ENCODE data around the gene HOOK2. TPM values are rescaled to one million over a fixed set of nuclear protein-coding genes. Genes with fewer than 3 reads are reported as not detected.

The HOOK2 gene
- total and polyA plus RNA-seq, 2 of the 13 experiments (the other 11 are each of a cell fraction or from before 2014, with no cell fraction given) = 9.2 to 12.9 TPM

DNA sequence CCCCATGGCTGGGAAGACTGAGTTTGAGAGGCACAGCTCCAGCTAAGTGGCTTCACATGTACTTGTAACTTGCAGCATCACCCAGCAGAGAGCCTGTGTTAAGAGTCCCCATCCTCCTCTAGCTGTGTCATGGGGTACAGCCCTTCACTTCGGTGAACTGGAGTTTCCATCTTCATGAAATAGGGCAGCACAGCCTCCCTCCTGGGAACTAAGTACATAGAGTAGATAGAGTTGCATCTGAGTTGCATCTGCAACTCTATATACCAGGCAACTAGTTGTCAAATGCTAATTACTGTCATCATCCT is 25.1 kb upstream of the HOOK2 start:
- intact Hi-C loops (cut with micrococcal nuclease; ENCODE audit: unreplicated experiment) (no loop called here), in situ Hi-C loops (cut with HindIII; ENCODE audit: extremely low pct_ligation_motif_present, low pct_unique_long_range_greater_than_20kb) (loop anchor here (5.0 kb wide), 1 partner anchor 33 kb away; no protein-coding TSS in a partner anchor)
- peaks cover 14% of the 10 kb centered on the region for H3K79me2 ChIP-seq (ENCODE audit: insufficient read depth, low read length)
- H3K27me3 ChIP-seq (ENCODE audit: control insufficient read depth in 1 of 2, insufficient read depth in 2 of 2, low read length in 2 of 2) = no peaks in the 10 kb centered on the region; a peak in 1 of 5 replicates
- peak overlapping the region; percentile 81 to 100 (median 93) for H3K4me3 ChIP-seq (replicated peaks in 1 of 3; ENCODE audit: insufficient read depth in 1 of 3, low read depth in 2 of 3, low read length in 3 of 3)
- BruUV-seq (replicated peaks) = no TSS peak
- H3K9me3 ChIP-seq (ENCODE audit: low read length) = no peaks in the 10 kb centered on the region
- ATAC-seq (no peak), FAIRE-seq (no peak), DNase-seq (ENCODE audit: low spot score) (no peak)
- H3K4me2 ChIP-seq (ENCODE audit: low read depth, low read length) = peak overlapping the region; percentile 88
- peak overlapping the region; percentile 99 for H3K9ac ChIP-seq (ENCODE audit: insufficient read depth, low read depth, low read length)
- TF ChIP-seq SP4 (CRISPR knock-in tag; IDR thresholded peaks at IDR 0.05) (0 out of 2 replicates have a peak, but pooled peaks have one; percentile 10), ZNF703 (CRISPR knock-in tag; IDR thresholded peaks at IDR 0.05; ENCODE audit: borderline replicate concordance) (no peak)
- H3K4me1 ChIP-seq (ENCODE audit: insufficient read depth, low read length) = peaks cover 33% of the 10 kb centered on the region
- no peak overlapping the region for H2AFZ ChIP-seq (ENCODE audit: low read length)
- H4K20me1 ChIP-seq (ENCODE audit: insufficient read depth, low read length) = peaks cover 5% of the 10 kb centered on the region; the same call in 1 of the 2 replicates
- 80% methylated on average over 1 of the region's 1 CpG for WGBS (ENCODE audit: low lambda C conversion rate)
- ChIA-PET CTCF (ENCODE audit: low intra/inter-chr PET ratio, low total read pairs) (no interaction called here), POLR2A (interaction anchor here (0.7 to 4.0 kb wide), 7 partner anchors 8 to 67 kb away, joined by 3 to 47 read pairs (median 3); partner anchors contain the start of genes GET3 and JUNB)
- peaks cover 2 to 12% of the 10 kb centered on the region in 2 experiments; a peak in 4 of 5 replicates for H3K36me3 ChIP-seq (replicated peaks in 1 of 2; ENCODE audit: control insufficient read depth in 1 of 2, insufficient read depth in 2 of 2, low read length in 2 of 2)
- peak overlapping the region; percentile 92 for H3K27ac ChIP-seq (ENCODE audit: extremely low read length, insufficient read depth, low read length)

DNA sequence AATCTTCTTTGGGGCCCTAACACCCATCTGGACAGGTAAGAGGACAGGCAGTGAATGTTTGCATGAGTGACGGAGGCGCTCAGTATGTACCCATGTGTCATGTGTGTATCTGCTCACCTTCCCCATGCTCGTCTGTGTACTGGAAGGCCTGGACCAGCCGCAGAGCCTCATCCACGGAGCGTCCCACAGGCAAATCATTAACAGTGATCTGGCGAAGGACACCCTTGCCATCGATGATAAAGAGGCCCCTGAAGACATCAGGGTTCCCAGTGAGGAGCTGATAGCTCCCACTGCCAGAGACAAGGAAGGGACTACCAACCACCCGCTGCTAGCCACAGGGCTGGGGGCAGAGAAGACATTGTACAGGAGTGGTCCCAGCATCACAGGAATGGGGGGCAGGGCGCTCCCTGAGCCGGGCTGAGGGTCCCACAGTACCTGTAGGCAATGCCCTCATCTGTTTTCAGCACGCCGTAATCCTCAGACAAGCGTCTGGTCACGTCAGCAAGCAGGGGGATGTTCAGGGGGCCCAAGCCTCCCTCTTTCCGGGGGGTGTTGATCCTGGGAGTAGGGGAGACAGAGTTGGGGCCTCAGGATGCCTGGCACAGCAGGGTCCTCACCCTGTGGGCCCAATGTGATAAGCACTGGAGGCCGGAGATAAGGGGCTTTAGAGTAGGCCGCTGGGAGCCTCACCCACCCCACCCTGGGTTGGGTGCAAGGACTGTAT is 24.6 kb upstream of the HOOK2 start:
- peak overlapping the region; percentile 99; the same call in 1 of the 2 replicates for H3K9ac ChIP-seq (ENCODE audit: insufficient read depth, low read depth, low read length)
- intact Hi-C loops (cut with micrococcal nuclease; ENCODE audit: unreplicated experiment) (no loop called here), in situ Hi-C loops (cut with HindIII; ENCODE audit: extremely low pct_ligation_motif_present, low pct_unique_long_range_greater_than_20kb) (loop anchor here (5.0 kb wide), 1 partner anchor 33 kb away; no protein-coding TSS in a partner anchor)
- ChIA-PET CTCF (ENCODE audit: low intra/inter-chr PET ratio, low total read pairs) (no interaction called here), POLR2A (interaction anchor here (0.7 to 4.0 kb wide), 5 partner anchors 8 to 66 kb away, joined by 3 to 47 read pairs (median 5); partner anchors contain the start of gene JUNB)
- FAIRE-seq = no peak
- H3K4me3 ChIP-seq (replicated peaks in 1 of 3; ENCODE audit: insufficient read depth in 1 of 3, low read depth in 2 of 3, low read length in 3 of 3) = peak overlapping the region; percentile 81 to 100 (median 93); a peak in 3 of 6 replicates
- H3K27me3 ChIP-seq (ENCODE audit: control insufficient read depth in 1 of 2, insufficient read depth in 2 of 2, low read length in 2 of 2) = no peaks in the 10 kb centered on the region; a peak in 1 of 5 replicates
- H2AFZ ChIP-seq (ENCODE audit: low read length) = no peak overlapping the region
- peak overlapping the region; percentile 88 for H3K4me2 ChIP-seq (ENCODE audit: low read depth, low read length)
- WGBS (ENCODE audit: low lambda C conversion rate) = 100% methylated on average over 11 of the region's 18 CpGs
- H4K20me1 ChIP-seq (ENCODE audit: insufficient read depth, low read length) = peaks cover 5% of the 10 kb centered on the region; the same call in 1 of the 2 replicates
- H3K36me3 ChIP-seq (replicated peaks in 1 of 2; ENCODE audit: control insufficient read depth in 1 of 2, insufficient read depth in 2 of 2, low read length in 2 of 2) = peaks cover 2 to 12% of the 10 kb centered on the region in 2 experiments; a peak in 4 of 5 replicates
- H3K27ac ChIP-seq (ENCODE audit: extremely low read length, insufficient read depth, low read length) = peak overlapping the region; percentile 92
- no peaks in the 10 kb centered on the region for H3K9me3 ChIP-seq (ENCODE audit: low read length)
- peaks cover 14% of the 10 kb centered on the region for H3K79me2 ChIP-seq (ENCODE audit: insufficient read depth, low read length)
- no peak for DNase-seq (ENCODE audit: low spot score)
- H3K4me1 ChIP-seq (ENCODE audit: insufficient read depth, low read length) = peaks cover 33% of the 10 kb centered on the region
- no TSS peak for BruUV-seq (replicated peaks)
- no peak for ATAC-seq
- no peak for TF ChIP-seq HHEX (CRISPR knock-in tag; IDR thresholded peaks at IDR 0.05)
- TF ChIP-seq, protein P1, sequence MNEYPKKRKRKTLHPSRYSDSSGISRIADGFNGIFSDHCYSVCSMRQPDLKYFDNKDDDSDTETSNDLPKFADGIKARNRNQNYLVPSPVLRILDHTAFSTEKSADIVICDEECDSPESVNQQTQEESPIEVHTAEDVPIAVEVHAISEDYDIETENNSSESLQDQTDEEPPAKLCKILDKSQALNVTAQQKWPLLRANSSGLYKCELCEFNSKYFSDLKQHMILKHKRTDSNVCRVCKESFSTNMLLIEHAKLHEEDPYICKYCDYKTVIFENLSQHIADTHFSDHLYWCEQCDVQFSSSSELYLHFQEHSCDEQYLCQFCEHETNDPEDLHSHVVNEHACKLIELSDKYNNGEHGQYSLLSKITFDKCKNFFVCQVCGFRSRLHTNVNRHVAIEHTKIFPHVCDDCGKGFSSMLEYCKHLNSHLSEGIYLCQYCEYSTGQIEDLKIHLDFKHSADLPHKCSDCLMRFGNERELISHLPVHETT (CRISPR knock-in tag; conservative IDR thresholded peaks at IDR 0.05) = no peak
- no peak for TF ChIP-seq ZNF12 (CRISPR knock-in tag; IDR thresholded peaks at IDR 0.05)
- no peak for TF ChIP-seq SRY (CRISPR knock-in tag; IDR thresholded peaks at IDR 0.05)
- no peak for TF ChIP-seq KDM3A (CRISPR knock-in tag; IDR thresholded peaks at IDR 0.05; ENCODE audit: low read depth)
- TF ChIP-seq HMG20B (CRISPR knock-in tag; conservative IDR thresholded peaks at IDR 0.05) = no peak
- TF ChIP-seq ZNF709 (CRISPR knock-in tag; IDR thresholded peaks at IDR 0.05) = no peak
- no peak for TF ChIP-seq PHF5A (CRISPR knock-in tag; IDR thresholded peaks at IDR 0.05; ENCODE audit: low read depth, unreplicated experiment)
- TF ChIP-seq RXRA (CRISPR knock-in tag; IDR thresholded peaks at IDR 0.05) = no peak
- TF ChIP-seq SRSF1 (optimal IDR thresholded peaks at IDR 0.05; ENCODE audit: low read depth, low read length) = no peak
- no peak for TF ChIP-seq ZNF713 (CRISPR knock-in tag; IDR thresholded peaks at IDR 0.05)
- TF ChIP-seq, protein P2, sequence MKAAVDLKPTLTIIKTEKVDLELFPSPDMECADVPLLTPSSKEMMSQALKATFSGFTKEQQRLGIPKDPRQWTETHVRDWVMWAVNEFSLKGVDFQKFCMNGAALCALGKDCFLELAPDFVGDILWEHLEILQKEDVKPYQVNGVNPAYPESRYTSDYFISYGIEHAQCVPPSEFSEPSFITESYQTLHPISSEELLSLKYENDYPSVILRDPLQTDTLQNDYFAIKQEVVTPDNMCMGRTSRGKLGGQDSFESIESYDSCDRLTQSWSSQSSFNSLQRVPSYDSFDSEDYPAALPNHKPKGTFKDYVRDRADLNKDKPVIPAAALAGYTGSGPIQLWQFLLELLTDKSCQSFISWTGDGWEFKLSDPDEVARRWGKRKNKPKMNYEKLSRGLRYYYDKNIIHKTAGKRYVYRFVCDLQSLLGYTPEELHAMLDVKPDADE (CRISPR knock-in tag; IDR thresholded peaks at IDR 0.05) = no peak
- no peak for TF ChIP-seq ZNF589 (CRISPR knock-in tag; conservative IDR thresholded peaks at IDR 0.05)

Data from HepG2 (cell line).